GM19467 (cell line): ENCODE measurements around the gene ARFRP1.

Experiments
- ATAC-seq: cut with Tn5 transposase; IDR thresholded peaks from one replicate; pipeline ENCODE4 v1.9.1; 2021; ENCODE audit warnings: mild to moderate bottlenecking, moderate library complexity; ENCODE audit not compliant: unreplicated experiment

The ARFRP1 gene

DNA sequence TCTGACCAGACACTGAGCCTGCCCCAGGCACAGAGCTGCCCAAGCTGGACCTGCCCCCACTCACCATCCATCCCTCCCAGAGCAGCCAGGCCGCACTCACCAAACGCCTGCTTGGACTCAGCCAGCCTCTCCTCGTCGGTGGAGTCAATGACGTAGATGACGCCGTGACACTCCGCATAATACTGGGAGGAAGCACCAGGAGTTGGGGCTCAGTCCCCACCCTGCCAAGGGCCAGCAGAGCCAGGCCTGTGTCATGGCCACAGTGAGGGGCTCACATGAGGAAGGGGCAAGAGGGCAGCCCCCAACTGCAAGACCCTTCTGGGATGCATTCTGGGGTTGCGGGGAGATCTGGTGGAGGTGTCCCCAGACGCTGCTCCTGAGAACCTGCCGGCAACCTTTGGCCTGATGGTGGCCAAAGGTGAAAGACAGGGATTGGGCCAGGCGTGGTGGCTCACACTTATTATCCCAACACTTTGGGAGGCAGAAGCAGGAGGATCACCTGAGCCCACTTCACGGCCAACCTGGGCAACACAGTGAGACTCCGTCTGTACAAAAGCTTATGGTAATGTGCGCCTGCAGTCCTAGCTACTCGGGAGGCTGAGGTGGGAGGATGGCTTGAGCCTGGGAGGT lies 5.6 kb downstream of the ARFRP1 start:
- no peak for ATAC-seq

- no peak for ATAC-seq
Observed at GRCh38 chr20:63701329-63702035, 6.3 kb downstream of the ARFRP1 start.

GRCh38 chr20:63701051-63701328 lies 6.8 kb downstream of the ARFRP1 start:
- ATAC-seq, result no peak

DNA sequence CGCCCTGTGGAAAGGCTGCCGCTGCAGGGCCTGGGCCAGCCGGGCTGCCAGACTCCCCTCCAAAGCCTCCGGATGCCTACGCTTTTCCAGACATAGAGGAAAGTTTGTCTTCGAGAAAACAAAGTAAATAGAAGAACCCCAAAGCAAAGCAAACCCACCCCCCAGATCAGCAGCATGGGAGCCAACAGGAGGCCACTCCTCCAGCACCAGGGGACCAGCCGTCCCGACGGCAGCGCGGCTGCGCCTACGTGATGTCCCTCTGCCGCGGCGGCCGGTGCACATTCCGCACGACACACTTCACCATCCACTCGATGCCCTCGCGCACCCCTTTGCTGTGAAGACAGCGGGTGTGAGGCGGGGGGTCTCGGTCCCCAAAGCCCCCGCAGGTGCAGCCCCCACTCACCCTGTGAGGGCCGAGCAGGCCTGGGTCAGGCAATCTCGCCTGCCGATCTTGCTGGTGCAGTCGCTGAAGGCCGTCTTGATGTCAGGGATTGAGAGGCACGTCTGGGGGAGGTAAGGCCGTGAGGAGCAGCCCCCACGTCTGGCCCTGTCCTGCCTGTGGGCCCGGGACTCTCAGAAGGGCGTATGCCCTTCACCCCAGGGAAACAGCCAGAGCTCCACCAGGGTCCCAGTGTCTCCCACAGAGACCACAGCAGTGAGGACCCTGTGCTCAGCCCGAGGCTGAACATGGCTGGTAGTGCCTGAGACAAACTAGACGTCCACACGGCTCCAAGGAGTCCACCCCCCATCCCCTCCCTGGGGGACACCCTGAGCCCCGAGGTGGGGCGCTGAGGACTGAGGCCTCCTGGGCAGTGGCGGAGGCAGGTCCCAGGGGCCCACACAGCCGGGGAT lies 7.4 kb downstream of the ARFRP1 start:
- ATAC-seq, result no peak

GRCh38 chr20:63699466-63700198 lies 8.1 kb downstream of the ARFRP1 start:
- ATAC-seq, result no peak

GRCh38 chr20:63698739-63699465 lies 8.9 kb downstream of the ARFRP1 start:
- ATAC-seq, result no peak

GRCh38 chr20:63697868-63698545 lies 9.8 kb downstream of the ARFRP1 start:
- ATAC-seq, result no peak

DNA sequence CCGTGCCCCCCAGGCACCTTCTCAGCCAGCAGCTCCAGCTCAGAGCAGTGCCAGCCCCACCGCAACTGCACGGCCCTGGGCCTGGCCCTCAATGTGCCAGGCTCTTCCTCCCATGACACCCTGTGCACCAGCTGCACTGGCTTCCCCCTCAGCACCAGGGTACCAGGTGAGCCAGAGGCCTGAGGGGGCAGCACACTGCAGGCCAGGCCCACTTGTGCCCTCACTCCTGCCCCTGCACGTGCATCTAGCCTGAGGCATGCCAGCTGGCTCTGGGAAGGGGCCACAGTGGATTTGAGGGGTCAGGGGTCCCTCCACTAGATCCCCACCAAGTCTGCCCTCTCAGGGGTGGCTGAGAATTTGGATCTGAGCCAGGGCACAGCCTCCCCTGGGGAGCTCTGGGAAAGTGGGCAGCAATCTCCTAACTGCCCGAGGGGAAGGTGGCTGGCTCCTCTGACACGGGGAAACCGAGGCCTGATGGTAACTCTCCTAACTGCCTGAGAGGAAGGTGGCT lies 10.4 kb downstream of the ARFRP1 start:
- no peak for ATAC-seq

DNA sequence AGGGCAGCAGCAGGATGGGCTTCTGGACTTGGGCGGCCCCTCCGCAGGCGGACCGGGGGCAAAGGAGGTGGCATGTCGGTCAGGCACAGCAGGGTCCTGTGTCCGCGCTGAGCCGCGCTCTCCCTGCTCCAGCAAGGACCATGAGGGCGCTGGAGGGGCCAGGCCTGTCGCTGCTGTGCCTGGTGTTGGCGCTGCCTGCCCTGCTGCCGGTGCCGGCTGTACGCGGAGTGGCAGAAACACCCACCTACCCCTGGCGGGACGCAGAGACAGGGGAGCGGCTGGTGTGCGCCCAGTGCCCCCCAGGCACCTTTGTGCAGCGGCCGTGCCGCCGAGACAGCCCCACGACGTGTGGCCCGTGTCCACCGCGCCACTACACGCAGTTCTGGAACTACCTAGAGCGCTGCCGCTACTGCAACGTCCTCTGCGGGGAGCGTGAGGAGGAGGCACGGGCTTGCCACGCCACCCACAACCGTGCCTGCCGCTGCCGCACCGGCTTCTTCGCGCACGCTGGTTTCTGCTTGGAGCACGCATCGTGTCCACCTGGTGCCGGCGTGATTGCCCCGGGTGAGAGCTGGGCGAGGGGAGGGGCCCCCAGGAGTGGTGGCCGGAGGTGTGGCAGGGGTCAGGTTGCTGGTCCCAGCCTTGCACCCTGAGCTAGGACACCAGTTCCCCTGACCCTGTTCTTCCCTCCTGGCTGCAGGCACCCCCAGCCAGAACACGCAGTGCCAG lies 11.0 kb downstream of the ARFRP1 start, which contains the start of gene TNFRSF6B:
Gene TNFRSF6B (plus strand): TSS at position 25 of the 729 bp plus-strand sequence. CDS start 116 bp downstream, at position 141.
- ATAC-seq, result no peak

- ATAC-seq, result no peak
Observed at GRCh38 chr20:63696306-63696627, 11.5 kb downstream of the ARFRP1 start.

- ATAC-seq, result no peak
Observed at GRCh38 chr20:63695424-63696305, 12.1 kb downstream of the ARFRP1 start.

GRCh38 chr20:63694584-63695423 lies 13.0 kb downstream of the ARFRP1 start:
- ATAC-seq, result no peak

DNA sequence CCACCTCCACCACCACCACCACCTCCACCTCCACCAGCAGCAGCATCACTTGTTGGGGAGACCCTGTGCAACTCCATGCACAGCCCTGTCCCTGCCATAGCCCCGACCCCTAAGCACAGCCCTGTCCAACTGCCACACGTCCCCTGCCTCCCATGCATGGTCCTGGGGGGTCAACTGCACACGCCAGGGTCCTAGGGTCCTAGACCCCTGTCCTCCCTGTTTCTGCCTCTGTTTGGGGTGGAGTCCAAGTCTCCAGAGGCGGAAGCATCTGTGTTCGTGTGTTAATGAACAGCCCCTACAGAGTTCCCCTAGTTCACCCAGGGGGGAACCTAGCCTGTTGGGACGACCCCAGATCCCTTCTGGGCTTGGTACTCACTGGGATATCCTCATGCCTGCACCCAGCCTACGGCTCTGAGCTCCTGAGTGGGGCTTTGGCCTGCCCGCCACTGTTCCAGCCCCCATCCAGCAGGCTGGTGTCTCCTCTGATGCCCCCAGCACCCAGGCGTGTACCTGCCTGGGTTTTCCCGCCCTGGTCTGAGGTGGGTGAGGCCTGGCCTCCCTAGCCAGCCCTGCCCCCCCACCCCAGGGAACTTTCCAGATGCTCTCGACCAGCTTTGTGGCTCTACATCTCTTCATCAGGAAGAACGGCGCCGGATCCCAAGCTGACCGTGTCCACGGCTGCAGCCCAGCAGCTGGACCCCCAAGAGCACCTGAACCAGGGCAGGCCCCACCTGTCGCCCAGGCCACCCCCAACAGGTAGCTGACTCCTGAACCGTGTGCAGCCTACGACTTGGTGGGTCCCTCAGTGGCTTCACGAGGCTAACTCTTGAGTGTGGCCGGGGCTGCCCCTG lies 13.8 kb downstream of the ARFRP1 start:
- ATAC-seq, result no peak

DNA sequence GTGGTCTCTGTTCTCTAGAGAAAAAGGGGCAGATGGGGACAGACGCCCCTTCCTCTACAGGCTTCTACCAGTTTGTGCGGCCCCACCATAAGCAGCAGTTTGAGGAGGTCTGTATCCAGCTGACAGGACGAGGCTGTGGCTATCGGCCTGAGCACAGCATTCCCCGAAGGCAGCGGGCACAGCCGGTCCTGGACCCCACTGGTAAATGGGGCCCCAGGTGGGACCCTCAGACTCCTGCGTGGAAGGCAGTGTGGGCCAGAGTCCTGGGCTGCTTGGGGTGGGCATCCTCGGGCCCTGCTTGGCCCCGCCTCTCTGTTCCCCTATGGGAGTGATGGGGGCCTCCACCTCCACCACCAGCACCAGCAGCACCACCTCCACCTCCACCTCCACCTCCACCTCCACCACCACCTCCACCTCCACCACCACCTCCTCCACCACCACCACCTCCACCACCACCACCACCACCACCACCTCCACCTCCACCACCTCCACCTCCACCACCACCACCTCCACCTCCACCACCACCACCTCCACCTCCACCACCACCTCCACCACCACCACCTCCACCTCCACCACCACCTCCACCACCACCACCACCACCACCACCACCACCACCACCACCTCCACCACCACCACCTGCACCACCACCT lies 14.6 kb downstream of the ARFRP1 start:
- no peak for ATAC-seq

GRCh38 chr20:63692436-63693082 lies 15.2 kb downstream of the ARFRP1 start:
- ATAC-seq, result no peak
